ENCODE results near the gene F5. TPM values are rescaled to one million over a fixed set of nuclear protein-coding genes. Genes with fewer than 3 reads are reported as not detected.

Gene F5
- total and polyA plus RNA-seq, 7 donors = under 0.01 to 1.0 (median 0.54) TPM; not detected in 2

- Histone ChIP-seq H3K9me3 (peaks cover 0 to under 1% (median 0%) of the 10 kb centered on the region in 4 donors), H3K27ac (no peak overlapping the region), H3K27me3 (no peaks in the 10 kb centered on the region), H3K4me3 (no peak overlapping the region), H3K4me1 (peaks cover 0 to 16% (median 3%) of the 10 kb centered on the region in 4 donors), H3K36me3 (no peaks in the 10 kb centered on the region)
- WGBS, 2 donors = 13 to 64% methylated on average over 1 of the region's 1 CpG
- no peak for DNase-seq
- intact Hi-C loops (cut with DNase I) = no loop called here
- TF ChIP-seq, protein P1, sequence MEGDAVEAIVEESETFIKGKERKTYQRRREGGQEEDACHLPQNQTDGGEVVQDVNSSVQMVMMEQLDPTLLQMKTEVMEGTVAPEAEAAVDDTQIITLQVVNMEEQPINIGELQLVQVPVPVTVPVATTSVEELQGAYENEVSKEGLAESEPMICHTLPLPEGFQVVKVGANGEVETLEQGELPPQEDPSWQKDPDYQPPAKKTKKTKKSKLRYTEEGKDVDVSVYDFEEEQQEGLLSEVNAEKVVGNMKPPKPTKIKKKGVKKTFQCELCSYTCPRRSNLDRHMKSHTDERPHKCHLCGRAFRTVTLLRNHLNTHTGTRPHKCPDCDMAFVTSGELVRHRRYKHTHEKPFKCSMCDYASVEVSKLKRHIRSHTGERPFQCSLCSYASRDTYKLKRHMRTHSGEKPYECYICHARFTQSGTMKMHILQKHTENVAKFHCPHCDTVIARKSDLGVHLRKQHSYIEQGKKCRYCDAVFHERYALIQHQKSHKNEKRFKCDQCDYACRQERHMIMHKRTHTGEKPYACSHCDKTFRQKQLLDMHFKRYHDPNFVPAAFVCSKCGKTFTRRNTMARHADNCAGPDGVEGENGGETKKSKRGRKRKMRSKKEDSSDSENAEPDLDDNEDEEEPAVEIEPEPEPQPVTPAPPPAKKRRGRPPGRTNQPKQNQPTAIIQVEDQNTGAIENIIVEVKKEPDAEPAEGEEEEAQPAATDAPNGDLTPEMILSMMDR (IDR thresholded peaks at IDR 0.05) = no peak
- TF ChIP-seq EP300 (IDR thresholded peaks at IDR 0.05) (no peak), POLR2A (IDR thresholded peaks at IDR 0.05) (no peak), POLR2AphosphoS5 (IDR thresholded peaks at IDR 0.05) (no peak)
Measured at GRCh38 chr1:169568497-169568896, 17.8 kb downstream of the F5 start.

GRCh38 chr1:169565335-169566271 is 20.7 kb downstream of the F5 start:
- Histone ChIP-seq H3K27ac (no peak overlapping the region), H3K9me3 (peaks cover 0 to 4% (median 0%) of the 10 kb centered on the region in 4 donors), H3K36me3 (no peaks in the 10 kb centered on the region), H3K4me3 (no peak overlapping the region), H3K4me1 (no peaks in the 10 kb centered on the region), H3K27me3 (no peaks in the 10 kb centered on the region)
- TF ChIP-seq EP300 (IDR thresholded peaks at IDR 0.05) (no peak), POLR2AphosphoS5 (IDR thresholded peaks at IDR 0.05) (no peak), POLR2A (IDR thresholded peaks at IDR 0.05) (no peak)
- TF ChIP-seq, protein P1 (IDR thresholded peaks at IDR 0.05) = no peak
- no peak for DNase-seq
- WGBS, 2 donors = 52 to 76% methylated on average over 3 of the region's 3 CpGs
- intact Hi-C loops (cut with DNase I) = no loop called here

GRCh38 chr1:169563650-169564049 is 22.6 kb downstream of the F5 start:
- DNase-seq = no peak

GRCh38 chr1:169563019-169563615 is 23.2 kb downstream of the F5 start:
- WGBS, 2 donors = 92 to 96% methylated on average over 1 of the region's 1 CpG
- DNase-seq = no peak

More at GRCh38 chr1:169563650-169564049, 22.6 kb downstream of the F5 start:
- H3K4me3 ChIP-seq = no peak overlapping the region
- H3K27me3 ChIP-seq = no peaks in the 10 kb centered on the region
- TF ChIP-seq POLR2A (IDR thresholded peaks at IDR 0.05) (no peak), EP300 (IDR thresholded peaks at IDR 0.05) (no peak), POLR2AphosphoS5 (IDR thresholded peaks at IDR 0.05) (no peak)
- TF ChIP-seq, protein P1 (IDR thresholded peaks at IDR 0.05) = no peak
- no peak overlapping the region for H3K27ac ChIP-seq
- H3K36me3 ChIP-seq = no peaks in the 10 kb centered on the region
- H3K9me3 ChIP-seq = peaks cover 0 to 4% (median 0%) of the 10 kb centered on the region in 4 donors
- H3K4me1 ChIP-seq = no peaks in the 10 kb centered on the region
- intact Hi-C loops (cut with DNase I) = no loop called here

More at GRCh38 chr1:169563019-169563615, 23.2 kb downstream of the F5 start:
- H3K4me1 ChIP-seq = no peaks in the 10 kb centered on the region
- H3K27me3 ChIP-seq = no peaks in the 10 kb centered on the region
- no peaks in the 10 kb centered on the region for H3K36me3 ChIP-seq
- intact Hi-C loops (cut with DNase I) = no loop called here
- TF ChIP-seq POLR2A (IDR thresholded peaks at IDR 0.05) = no peak
- TF ChIP-seq, protein P1 (IDR thresholded peaks at IDR 0.05) = no peak
- H3K9me3 ChIP-seq = peaks cover 0 to 4% (median 0%) of the 10 kb centered on the region in 4 donors
- H3K27ac ChIP-seq = no peak overlapping the region
- no peak overlapping the region for H3K4me3 ChIP-seq

Data from sigmoid colon (tissue), 7 donors.